ENCODE data around the gene SPATA13.

The SPATA13 gene

DNA sequence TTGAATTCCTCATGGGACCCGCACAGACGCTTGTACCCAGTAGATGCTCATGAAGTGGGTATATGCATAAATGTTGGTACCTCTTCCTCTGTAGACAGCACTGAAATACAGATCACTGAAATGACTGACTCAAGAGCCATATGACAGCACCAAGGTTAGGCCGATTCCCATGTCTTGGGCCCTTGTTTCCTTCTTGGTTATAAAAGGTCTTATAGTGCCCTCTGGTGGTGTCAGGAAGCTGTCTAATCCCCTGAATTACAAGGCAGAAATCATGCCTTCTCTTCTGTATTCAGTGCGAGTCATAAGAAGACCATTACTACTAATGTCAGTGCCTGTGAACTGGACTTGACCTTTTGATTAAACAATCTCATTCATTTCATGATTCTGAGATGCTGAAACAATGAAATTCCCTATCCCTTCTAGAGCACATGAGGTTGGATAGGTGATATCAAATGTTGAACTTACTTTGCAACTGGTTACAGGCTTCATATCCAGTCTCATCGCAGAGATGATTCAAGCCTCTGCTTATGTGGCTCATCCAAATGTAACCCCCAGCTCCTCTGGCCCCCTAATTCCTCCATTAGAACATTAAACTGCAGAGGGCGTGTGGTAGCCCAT, 59.7 kb downstream of the SPATA13 start:
- H3K9me3 ChIP-seq (ENCODE audit: insufficient read depth, low read depth, low read length) = no peaks in the 10 kb centered on the region
- peak; percentile 59 to 90 for DNase-seq
- WGBS (ENCODE audit: extremely low coverage, insufficient coverage, insufficient read length) = no CpG with 5 or more reads among the region's 6 CpGs
- H3K27me3 ChIP-seq (ENCODE audit: insufficient read depth, low read length) = no peaks in the 10 kb centered on the region
- H2BK120ac ChIP-seq (ENCODE audit: insufficient read depth, low read length, poor library complexity) = no peak overlapping the region
- no peak overlapping the region for H3K4me2 ChIP-seq (ENCODE audit: low read length)
- no peak overlapping the region for H3K4ac ChIP-seq (ENCODE audit: low read depth, low read length)
- H2AK5ac ChIP-seq (ENCODE audit: low read length) = no peak overlapping the region
- no peaks in the 10 kb centered on the region for H3K79me2 ChIP-seq (ENCODE audit: control insufficient read depth, insufficient read depth, low read length, poor library complexity)
- H3K4me3 ChIP-seq (ENCODE audit: low read depth, low read length) = no peak overlapping the region
- no peak overlapping the region for H3K18ac ChIP-seq (ENCODE audit: low read length)
- H3K9ac ChIP-seq (ENCODE audit: low read length) = no peak overlapping the region
- no peaks in the 10 kb centered on the region for H3K4me1 ChIP-seq (ENCODE audit: control insufficient read depth in 1 of 2, insufficient read depth in 2 of 2, low read length in 2 of 2)
- no peaks in the 10 kb centered on the region for H3K36me3 ChIP-seq (ENCODE audit: control insufficient read depth in 1 of 2, insufficient read depth in 2 of 2, low read length in 2 of 2)
- H2BK12ac ChIP-seq (ENCODE audit: low read length) = no peak overlapping the region
- no peak overlapping the region for H2AFZ ChIP-seq (ENCODE audit: insufficient read depth, low read length, poor library complexity)
- no peaks in the 10 kb centered on the region for H3K79me1 ChIP-seq (ENCODE audit: low read length)
- H4K12ac ChIP-seq (ENCODE audit: low read depth, low read length) = no peak overlapping the region
- no peak overlapping the region for H2BK5ac ChIP-seq (ENCODE audit: low read depth, low read length, poor library complexity)
- H3K23ac ChIP-seq (ENCODE audit: low read length) = no peak overlapping the region
- no peak overlapping the region for H3K14ac ChIP-seq (ENCODE audit: low read length)
- H4K8ac ChIP-seq (ENCODE audit: low read depth, low read length) = no peak overlapping the region
- H3K27ac ChIP-seq (ENCODE audit: low read depth, low read length) = no peak overlapping the region
- H4K91ac ChIP-seq (ENCODE audit: low read depth, low read length) = no peak overlapping the region

DNA sequence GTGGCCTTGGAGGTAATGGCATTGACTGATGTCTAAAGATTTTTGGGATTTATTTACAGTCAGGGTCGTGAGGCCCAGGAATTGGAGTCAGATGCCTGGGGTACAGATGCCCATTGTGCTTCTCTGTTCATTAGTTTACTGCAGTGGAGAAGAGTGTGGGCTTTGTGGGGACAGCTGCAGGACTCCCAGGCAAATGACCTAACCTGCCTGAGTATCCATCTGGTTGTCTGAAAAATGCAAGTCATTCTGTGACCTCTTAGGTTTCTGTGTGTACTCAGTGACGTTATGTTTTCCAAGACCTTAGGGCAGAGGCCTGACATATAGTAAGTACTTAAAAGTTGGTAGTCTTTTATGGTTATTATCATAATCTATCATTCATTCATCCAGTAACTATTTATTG, 60.5 kb downstream of the SPATA13 start:
- DNase-seq = peak in 1 of 2 donors; percentile 21
- H3K4me3 ChIP-seq (ENCODE audit: low read depth, low read length) = no peak overlapping the region
- H3K36me3 ChIP-seq (ENCODE audit: control insufficient read depth in 1 of 2, insufficient read depth in 2 of 2, low read length in 2 of 2) = no peaks in the 10 kb centered on the region
- H3K4me1 ChIP-seq (ENCODE audit: control insufficient read depth in 1 of 2, insufficient read depth in 2 of 2, low read length in 2 of 2) = no peaks in the 10 kb centered on the region
- H3K4ac ChIP-seq (ENCODE audit: low read depth, low read length) = no peak overlapping the region
- no peak overlapping the region for H3K23ac ChIP-seq (ENCODE audit: low read length)
- H3K9me3 ChIP-seq (ENCODE audit: insufficient read depth, low read depth, low read length) = no peaks in the 10 kb centered on the region
- no peak overlapping the region for H3K27ac ChIP-seq (ENCODE audit: low read depth, low read length)
- no peak overlapping the region for H3K9ac ChIP-seq (ENCODE audit: low read length)
- H2AK5ac ChIP-seq (ENCODE audit: low read length) = no peak overlapping the region
- no peak overlapping the region for H2BK120ac ChIP-seq (ENCODE audit: insufficient read depth, low read length, poor library complexity)
- H4K12ac ChIP-seq (ENCODE audit: low read depth, low read length) = no peak overlapping the region
- no peak overlapping the region for H4K8ac ChIP-seq (ENCODE audit: low read depth, low read length)
- no peaks in the 10 kb centered on the region for H3K79me2 ChIP-seq (ENCODE audit: control insufficient read depth, insufficient read depth, low read length, poor library complexity)
- H4K91ac ChIP-seq (ENCODE audit: low read depth, low read length) = no peak overlapping the region
- H2AFZ ChIP-seq (ENCODE audit: insufficient read depth, low read length, poor library complexity) = no peak overlapping the region
- H2BK5ac ChIP-seq (ENCODE audit: low read depth, low read length, poor library complexity) = no peak overlapping the region
- no peaks in the 10 kb centered on the region for H3K27me3 ChIP-seq (ENCODE audit: insufficient read depth, low read length)
- no peak overlapping the region for H3K4me2 ChIP-seq (ENCODE audit: low read length)
- H2BK12ac ChIP-seq (ENCODE audit: low read length) = no peak overlapping the region
- no peak overlapping the region for H3K14ac ChIP-seq (ENCODE audit: low read length)
- H3K79me1 ChIP-seq (ENCODE audit: low read length) = no peaks in the 10 kb centered on the region
- H3K18ac ChIP-seq (ENCODE audit: low read length) = no peak overlapping the region
- WGBS (ENCODE audit: extremely low coverage, insufficient coverage, insufficient read length) = no CpG with 5 or more reads among the region's 2 CpGs

DNA sequence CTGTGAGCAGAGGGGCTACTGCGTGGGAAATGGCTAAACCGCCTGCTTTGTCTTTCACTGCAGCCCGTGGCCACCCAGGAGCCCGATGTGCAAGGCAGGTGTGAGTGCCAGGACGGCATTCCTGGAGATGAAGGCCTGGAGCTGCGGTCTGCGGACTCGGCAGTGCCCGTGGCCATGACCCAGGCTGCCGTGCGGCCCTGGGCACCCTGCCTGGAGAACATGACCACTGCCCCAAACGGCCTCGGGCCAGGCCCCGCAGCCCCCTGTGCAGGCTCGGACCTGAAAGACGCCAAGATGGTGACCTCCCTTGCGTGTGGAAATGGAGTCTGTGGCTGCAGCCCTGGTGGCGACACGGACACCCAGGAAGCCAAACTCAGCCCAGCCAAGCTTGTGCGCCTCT, 62.2 kb downstream of the SPATA13 start:
- WGBS (ENCODE audit: extremely low coverage, insufficient coverage, insufficient read length) = no CpG with 5 or more reads among the region's 20 CpGs
- no peak for DNase-seq

DNA sequence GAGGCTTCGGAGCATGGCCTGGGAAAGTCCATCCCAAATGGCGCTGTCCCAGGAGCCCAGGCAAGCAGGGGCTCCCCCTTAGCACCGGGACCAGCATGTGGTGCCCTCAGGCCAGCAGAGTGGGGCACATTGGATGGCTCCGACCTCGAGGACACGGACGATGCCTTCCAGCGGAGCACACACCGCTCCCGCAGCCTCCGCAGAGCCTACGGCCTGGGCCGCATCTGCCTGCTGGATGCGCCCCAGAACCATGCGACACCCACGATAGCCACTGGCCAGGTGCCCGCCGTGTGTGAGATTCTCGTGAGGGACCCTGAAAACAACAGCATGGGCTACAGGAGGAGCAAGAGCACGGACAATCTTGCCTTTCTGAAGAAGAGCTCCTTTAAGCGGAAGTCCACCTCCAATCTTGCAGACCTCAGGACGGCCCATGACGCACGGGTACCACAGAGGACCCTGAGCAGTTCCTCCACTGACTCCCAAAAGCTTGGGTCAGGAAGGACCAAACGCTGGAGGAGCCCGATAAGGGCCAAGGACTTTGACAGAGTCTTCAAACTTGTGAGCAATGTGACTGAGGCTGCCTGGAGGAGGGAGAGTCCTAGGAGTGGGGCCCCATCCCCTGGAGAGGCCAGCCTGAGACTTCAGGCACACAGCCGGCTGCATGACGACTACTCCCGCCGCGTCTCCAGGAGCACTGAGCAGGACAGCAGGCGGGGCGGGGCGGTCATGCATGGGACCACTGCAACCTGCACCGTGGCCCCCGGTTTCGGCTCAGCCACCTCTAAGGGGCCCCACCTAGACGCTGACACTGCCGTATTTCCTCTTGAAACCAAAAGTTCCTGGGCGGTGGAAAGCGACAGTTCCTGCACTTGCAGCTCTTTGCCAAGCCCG, 63.1 kb downstream of the SPATA13 start:
- Histone ChIP-seq H3K27ac (ENCODE audit: low read depth, low read length) (no peak overlapping the region), H4K91ac (ENCODE audit: low read depth, low read length) (no peak overlapping the region), H4K12ac (ENCODE audit: low read depth, low read length) (no peak overlapping the region), H3K14ac (ENCODE audit: low read length) (no peak overlapping the region), H3K4me3 (ENCODE audit: low read depth, low read length) (no peak overlapping the region), H3K4me2 (ENCODE audit: low read length) (no peak overlapping the region), H3K36me3 (ENCODE audit: control insufficient read depth in 1 of 2, insufficient read depth in 2 of 2, low read length in 2 of 2) (no peaks in the 10 kb centered on the region), H2AK5ac (ENCODE audit: low read length) (no peak overlapping the region), H2BK12ac (ENCODE audit: low read length) (no peak overlapping the region), H3K4ac (ENCODE audit: low read depth, low read length) (no peak overlapping the region), H3K79me1 (ENCODE audit: low read length) (no peaks in the 10 kb centered on the region), H3K27me3 (ENCODE audit: insufficient read depth, low read length) (no peaks in the 10 kb centered on the region), H3K18ac (ENCODE audit: low read length) (no peak overlapping the region), H3K4me1 (ENCODE audit: control insufficient read depth in 1 of 2, insufficient read depth in 2 of 2, low read length in 2 of 2) (no peaks in the 10 kb centered on the region), H2BK5ac (ENCODE audit: low read depth, low read length, poor library complexity) (no peak overlapping the region), H3K23ac (ENCODE audit: low read length) (no peak overlapping the region), H4K8ac (ENCODE audit: low read depth, low read length) (no peak overlapping the region), H2BK120ac (ENCODE audit: insufficient read depth, low read length, poor library complexity) (no peak overlapping the region), H3K9ac (ENCODE audit: low read length) (no peak overlapping the region), H2AFZ (ENCODE audit: insufficient read depth, low read length, poor library complexity) (no peak overlapping the region), H3K79me2 (ENCODE audit: control insufficient read depth, insufficient read depth, low read length, poor library complexity) (no peaks in the 10 kb centered on the region), H3K9me3 (ENCODE audit: insufficient read depth, low read depth, low read length) (no peaks in the 10 kb centered on the region)
- DNase-seq = no peak
- no CpG with 5 or more reads among the region's 42 CpGs for WGBS (ENCODE audit: extremely low coverage, insufficient coverage, insufficient read length)

More for the DNA sequence above, 62.2 kb downstream of the SPATA13 start:
- H2BK5ac ChIP-seq (ENCODE audit: low read depth, low read length, poor library complexity) = no peak overlapping the region
- no peak overlapping the region for H3K4ac ChIP-seq (ENCODE audit: low read depth, low read length)
- H3K23ac ChIP-seq (ENCODE audit: low read length) = no peak overlapping the region
- no peaks in the 10 kb centered on the region for H3K27me3 ChIP-seq (ENCODE audit: insufficient read depth, low read length)
- H3K9ac ChIP-seq (ENCODE audit: low read length) = no peak overlapping the region
- no peak overlapping the region for H2AK5ac ChIP-seq (ENCODE audit: low read length)
- H3K9me3 ChIP-seq (ENCODE audit: insufficient read depth, low read depth, low read length) = no peaks in the 10 kb centered on the region
- no peak overlapping the region for H3K14ac ChIP-seq (ENCODE audit: low read length)
- peak overlapping the region; percentile 17 for H3K18ac ChIP-seq (ENCODE audit: low read length)
- H3K4me3 ChIP-seq (ENCODE audit: low read depth, low read length) = no peak overlapping the region
- H3K4me1 ChIP-seq (ENCODE audit: control insufficient read depth in 1 of 2, insufficient read depth in 2 of 2, low read length in 2 of 2) = no peaks in the 10 kb centered on the region
- H2BK120ac ChIP-seq (ENCODE audit: insufficient read depth, low read length, poor library complexity) = no peak overlapping the region
- H3K79me2 ChIP-seq (ENCODE audit: control insufficient read depth, insufficient read depth, low read length, poor library complexity) = no peaks in the 10 kb centered on the region
- H3K36me3 ChIP-seq (ENCODE audit: control insufficient read depth in 1 of 2, insufficient read depth in 2 of 2, low read length in 2 of 2) = no peaks in the 10 kb centered on the region
- H4K12ac ChIP-seq (ENCODE audit: low read depth, low read length) = no peak overlapping the region
- H3K4me2 ChIP-seq (ENCODE audit: low read length) = no peak overlapping the region
- no peak overlapping the region for H2AFZ ChIP-seq (ENCODE audit: insufficient read depth, low read length, poor library complexity)
- no peak overlapping the region for H2BK12ac ChIP-seq (ENCODE audit: low read length)
- no peaks in the 10 kb centered on the region for H3K79me1 ChIP-seq (ENCODE audit: low read length)
- no peak overlapping the region for H4K8ac ChIP-seq (ENCODE audit: low read depth, low read length)
- H3K27ac ChIP-seq (ENCODE audit: low read depth, low read length) = no peak overlapping the region
- H4K91ac ChIP-seq (ENCODE audit: low read depth, low read length) = no peak overlapping the region

Data from trophoblast cell (in vitro differentiated cells and primary cell).